Neural cell (in vitro differentiated cells): Measurements from ENCODE around the gene FHOD3. TPM values are rescaled to one million over a fixed set of nuclear protein-coding genes. Genes with fewer than 3 reads are reported as not detected.

ENCODE experiments used
- H2AFZ ChIP-seq: fragments of 200-600, 300-800 bp; sonication (generic), shearing (Covaris generic); 2 replicates; pipeline ENCODE4 v1.6.0; 2014; ENCODE audit warnings: low read depth, mild to moderate bottlenecking, antibody characterized with exemption, low read length, moderate library complexity
- H3F3A ChIP-seq: fragments of 200-600 bp; shearing (Covaris generic); 2 replicates; pipeline ENCODE4 v1.6.1; 2016; ENCODE audit warnings: mild to moderate bottlenecking, moderate library complexity, mixed read lengths, antibody characterized with exemption, low read length; ENCODE audit not compliant: insufficient read depth, poor library complexity, severe bottlenecking
- H3K27ac ChIP-seq: fragments of 200-600, 300-800 bp; sonication (generic), shearing (Covaris generic); 2 replicates; pipeline ENCODE4 v1.5.1; 2014; ENCODE audit warnings: mild to moderate bottlenecking, low read length, moderate library complexity
- H3K27me3 ChIP-seq: fragments of 300-800, 200-600 bp; sonication (generic), shearing (Covaris generic); 2 replicates; pipeline ENCODE4 v1.6.0; 2014; ENCODE audit warnings: mild to moderate bottlenecking, low read depth, low read length, moderate library complexity; ENCODE audit not compliant: insufficient read depth
- H3K36me3 ChIP-seq: fragments of 300-800, 200-600 bp; sonication (generic), shearing (Covaris generic); 2 replicates; pipeline ENCODE4 v1.5.1; 2014; ENCODE audit warnings: mild to moderate bottlenecking, antibody characterized with exemption, low read length, moderate library complexity; ENCODE audit not compliant: insufficient read depth
- H3K4me2 ChIP-seq: fragments of 300-800, 200-600 bp; sonication (generic), shearing (Covaris generic); 2 replicates; pipeline ENCODE4 v1.6.0; 2014; ENCODE audit warnings: mild to moderate bottlenecking, low read length
- H3K4me3 ChIP-seq: fragments of 300-800, 200-600 bp; sonication (generic), shearing (Covaris generic); 2 replicates; pipeline ENCODE4 v1.5.1; 2014; ENCODE audit warnings: mild to moderate bottlenecking, low read length, moderate library complexity
- H3K79me2 ChIP-seq: fragments of 200-600 bp; shearing (Covaris generic); replicated peaks from 2 replicates; pipeline ENCODE4 v1.6.0; 2014; ENCODE audit warnings: mild to moderate bottlenecking, low read length, moderate library complexity; ENCODE audit not compliant: insufficient read depth
- H3K9ac ChIP-seq: fragments of 300-800, 200-600 bp; sonication (generic), shearing (Covaris generic); 2 replicates; pipeline ENCODE4 v1.6.1; 2016; ENCODE audit warnings: mild to moderate bottlenecking, low read length, mixed read lengths
- H3K9me2 ChIP-seq: fragments of 200-600 bp; shearing (Covaris generic); 2 replicates; pipeline ENCODE4 v1.6.1; 2016; ENCODE audit warnings: mild to moderate bottlenecking, low read length, mixed read lengths; ENCODE audit not compliant: insufficient read depth
- H3K9me3 ChIP-seq: fragments of 200-600, 300-800 bp; sonication (generic), shearing (Covaris generic); 2 replicates; pipeline ENCODE4 v1.6.1; 2016; ENCODE audit warnings: mild to moderate bottlenecking, mixed run types, low read length, moderate library complexity, mixed read lengths
- H4K20me1 ChIP-seq: fragments of 200-600 bp; shearing (Covaris generic); 2 replicates; pipeline ENCODE4 v1.6.1; 2016; ENCODE audit warnings: mild to moderate bottlenecking, mixed run types; ENCODE audit not compliant: insufficient read depth
- CTCF ChIP-seq: fragments of 450-650 bp; IDR thresholded peaks from 2 replicates; pipeline ENCODE4 v1.5.1; 2014; ENCODE audit warnings: antibody characterized with exemption, mild to moderate bottlenecking, moderate library complexity; ENCODE audit not compliant: poor library complexity, severe bottlenecking
- EP300 ChIP-seq: fragments of 450-650 bp; conservative IDR thresholded peaks from 2 replicates; pipeline ENCODE4 v1.6.1; 2014; ENCODE audit warnings: antibody characterized with exemption, mild to moderate bottlenecking, moderate library complexity; ENCODE audit not compliant: poor library complexity, severe bottlenecking
- EZH2 ChIP-seq: fragments of 200-600, 300-800 bp; shearing (Covaris generic), sonication (generic); IDR thresholded peaks from 2 replicates; pipeline ENCODE4 v1.6.1; 2014; ENCODE audit warnings: antibody characterized with exemption, low read length, borderline replicate concordance, mild to moderate bottlenecking; ENCODE audit not compliant: insufficient read depth, poor library complexity, severe bottlenecking
- MXI1 ChIP-seq: fragments of 450-650 bp; conservative IDR thresholded peaks from 2 replicates; pipeline ENCODE4 v1.6.1; 2014; ENCODE audit warnings: antibody characterized with exemption, mild to moderate bottlenecking; ENCODE audit not compliant: poor library complexity, severe bottlenecking
- POLR2AphosphoS5 ChIP-seq: IDR thresholded peaks from 2 replicates; pipeline ENCODE4 v1.6.1; 2012
- RAD21 ChIP-seq: fragments of 450-650 bp; conservative IDR thresholded peaks from 2 replicates; pipeline ENCODE4 v1.6.1; 2014; ENCODE audit warnings: antibody characterized with exemption, mild to moderate bottlenecking, moderate library complexity
- REST ChIP-seq: IDR thresholded peaks from 2 replicates; pipeline ENCODE4 v1.6.1; 2012; ENCODE audit warnings: borderline replicate concordance
- SMC3 ChIP-seq: fragments of 450-650 bp; conservative IDR thresholded peaks from 2 replicates; pipeline ENCODE4 v1.6.1; 2014; ENCODE audit warnings: antibody characterized with exemption, mild to moderate bottlenecking, moderate library complexity; ENCODE audit not compliant: poor library complexity
- TAF1 ChIP-seq: IDR thresholded peaks from 2 replicates; pipeline ENCODE4 v1.6.1; 2012; ENCODE audit warnings: low read depth
- polyA plus RNA-seq: library from polyadenylated mRNA; depleted of rRNA; stranded (reverse); fragments of >200 nt; gene quantifications from 2 replicates; pipeline ENCODE4 v1.2.3, GENCODE V29; 2014

The FHOD3 gene
- polyA plus RNA-seq, 1 donor from 2014 or later = 19.4 TPM

DNA sequence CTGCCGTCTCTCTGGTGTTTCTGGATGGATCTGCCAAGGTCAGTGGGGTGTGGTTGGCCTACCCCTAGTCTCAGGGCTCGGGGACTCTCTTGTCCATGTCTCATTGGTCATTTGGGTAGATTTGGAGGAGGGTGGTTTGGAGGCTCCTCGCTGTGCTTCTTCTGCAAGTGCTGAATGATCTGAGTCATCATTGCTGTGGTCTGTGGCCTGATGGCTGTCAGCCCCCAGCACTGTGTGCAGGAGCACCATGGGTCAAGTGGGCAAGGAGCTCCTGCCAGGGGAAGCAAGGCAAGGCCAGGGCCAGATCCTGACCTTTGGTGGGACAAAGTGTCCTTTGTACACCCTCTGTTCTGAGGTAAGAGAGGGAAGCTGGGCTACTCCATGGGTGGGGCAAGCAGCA, 221.8 kb downstream of the FHOD3 start:
- no peak overlapping the region for H3K4me2 ChIP-seq
- H2AFZ ChIP-seq = no peak overlapping the region
- H3K27me3 ChIP-seq = no peaks in the 10 kb centered on the region
- H3K4me3 ChIP-seq = no peak overlapping the region
- H3K36me3 ChIP-seq = no peaks in the 10 kb centered on the region
- H4K20me1 ChIP-seq = no peaks in the 10 kb centered on the region
- no peaks in the 10 kb centered on the region for H3F3A ChIP-seq
- H3K9ac ChIP-seq = no peak overlapping the region
- no peaks in the 10 kb centered on the region for H3K9me3 ChIP-seq
- TF ChIP-seq MXI1 = no peak
- TF ChIP-seq POLR2AphosphoS5 = no peak
- TF ChIP-seq EP300 = no peak
- TF ChIP-seq RAD21 = no peak
- TF ChIP-seq SMC3 = no peak
- TF ChIP-seq TAF1 = no peak
- TF ChIP-seq EZH2 = no peak
- no peak for TF ChIP-seq CTCF
- no peak for TF ChIP-seq REST
- no peaks in the 10 kb centered on the region for H3K9me2 ChIP-seq
- H3K79me2 ChIP-seq = no peaks in the 10 kb centered on the region
- no peak overlapping the region for H3K27ac ChIP-seq

DNA sequence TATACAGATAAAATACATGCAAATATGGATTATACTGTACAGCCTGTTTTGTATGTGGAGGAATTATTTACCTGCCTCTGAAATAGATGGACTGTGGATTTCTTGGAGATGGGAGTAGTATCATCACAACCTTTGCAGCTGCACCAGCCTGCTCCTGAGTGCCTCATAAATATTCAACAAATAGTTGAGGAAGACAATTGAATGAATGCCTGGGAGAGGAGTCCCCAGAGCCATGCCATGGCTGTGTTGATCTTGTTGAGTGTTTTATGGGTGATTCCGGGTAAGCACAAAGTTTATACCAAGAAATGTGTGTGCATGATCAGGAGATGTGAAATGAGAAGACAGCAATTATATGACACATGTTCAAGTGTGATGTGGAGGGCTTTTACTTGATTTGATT, 225.0 kb downstream of the FHOD3 start:
- Histone ChIP-seq H3K36me3 (no peaks in the 10 kb centered on the region), H4K20me1 (no peaks in the 10 kb centered on the region), H3F3A (no peaks in the 10 kb centered on the region), H3K4me2 (no peak overlapping the region), H3K9me3 (no peaks in the 10 kb centered on the region), H2AFZ (no peak overlapping the region), H3K9me2 (no peaks in the 10 kb centered on the region), H3K27me3 (no peaks in the 10 kb centered on the region), H3K4me3 (no peak overlapping the region), H3K79me2 (no peaks in the 10 kb centered on the region), H3K9ac (no peak overlapping the region), H3K27ac (no peak overlapping the region)
- no peak for TF ChIP-seq SMC3
- TF ChIP-seq CTCF = no peak
- TF ChIP-seq TAF1 = no peak
- no peak for TF ChIP-seq EZH2
- TF ChIP-seq REST = no peak
- no peak for TF ChIP-seq POLR2AphosphoS5
- no peak for TF ChIP-seq RAD21
- no peak for TF ChIP-seq MXI1
- no peak for TF ChIP-seq EP300
